SK-N-SH treated with all-trans-retinoic acid at 6 μM for 48 hours (cell line): ENCODE measurements around the gene ITGA3.

Source experiments
- ATAC-seq: fragments of 200-7000 bp; cut with Tn5 transposase; 3 replicates; pipeline ENCODE4 v1.9.1; 2020; ENCODE audit warnings: mild to moderate bottlenecking, moderate library complexity
- ARNTL ChIP-seq: fragments of 450-650 bp; formaldehyde crosslinking; IDR thresholded peaks from 2 replicates; pipeline ENCODE4 v1.5.0; 2020; ENCODE audit warnings: low read depth, mild to moderate bottlenecking, moderate library complexity, borderline replicate concordance
- BACH2 ChIP-seq: fragments of 250-450 bp; sonication (Bioruptor Pico); IDR thresholded peaks from 2 replicates; pipeline ENCODE4 v1.9.0; 2021; ENCODE audit warnings: mild to moderate bottlenecking, borderline replicate concordance
- CSDC2 ChIP-seq: fragments of 250-450 bp; sonication (Bioruptor Pico); IDR thresholded peaks from 2 replicates; pipeline ENCODE4 v1.5.0; 2020; ENCODE audit warnings: mild to moderate bottlenecking, moderate library complexity
- GLIS3 ChIP-seq: fragments of 250-450 bp; sonication (Bioruptor Pico); IDR thresholded peaks from 2 replicates; pipeline ENCODE4 v1.5.0; 2020; ENCODE audit warnings: mild to moderate bottlenecking, moderate library complexity
- ISL1 ChIP-seq: fragments of 250-450 bp; sonication (Bioruptor Pico); IDR thresholded peaks from 2 replicates; pipeline ENCODE4 v2.1.2; 2022; ENCODE audit warnings: mild to moderate bottlenecking, moderate library complexity
- OSR1 ChIP-seq: fragments of 250-450 bp; sonication (Bioruptor Pico); IDR thresholded peaks from 2 replicates; pipeline ENCODE4 v1.8.0; 2022; ENCODE audit warnings: moderate library complexity, mild to moderate bottlenecking, inconsistent platforms
- PPARA ChIP-seq: fragments of 250-450 bp; sonication (Bioruptor Pico); IDR thresholded peaks from 2 replicates; pipeline ENCODE4 v1.5.0; 2020; ENCODE audit warnings: mild to moderate bottlenecking, borderline replicate concordance
- RARB ChIP-seq: fragments of 250-450 bp; sonication (Bioruptor Pico); IDR thresholded peaks from 2 replicates; pipeline ENCODE4 v1.8.0; 2021; ENCODE audit warnings: mild to moderate bottlenecking, moderate library complexity
- SNAI2 ChIP-seq: fragments of 250-450 bp; sonication (Bioruptor Pico); IDR thresholded peaks from 2 replicates; pipeline ENCODE4 v1.5.0; 2020; ENCODE audit warnings: mild to moderate bottlenecking, moderate library complexity
- TCF4 ChIP-seq: fragments of 250-450 bp; sonication (Bioruptor Pico); IDR thresholded peaks from 2 replicates; pipeline ENCODE4 v1.8.0; 2021; ENCODE audit warnings: mild to moderate bottlenecking, moderate library complexity, borderline replicate concordance
- TOX ChIP-seq: fragments of 250-450 bp; sonication (Bioruptor Pico); IDR thresholded peaks from 2 replicates; pipeline ENCODE4 v1.8.0; 2021; ENCODE audit warnings: mild to moderate bottlenecking, moderate library complexity, borderline replicate concordance
- ZC3H10 ChIP-seq: fragments of 250-450 bp; sonication (Bioruptor Pico); IDR thresholded peaks from 2 replicates; pipeline ENCODE4 v1.5.1; 2021; ENCODE audit warnings: mild to moderate bottlenecking, moderate library complexity
- ZFP3 ChIP-seq: fragments of 250-450 bp; sonication (Bioruptor Pico); IDR thresholded peaks from 2 replicates; pipeline ENCODE4 v1.5.0; 2020; ENCODE audit warnings: mild to moderate bottlenecking, moderate library complexity
- ZFP30 ChIP-seq: fragments of 450-650 bp; formaldehyde crosslinking; IDR thresholded peaks from 2 replicates; pipeline ENCODE4 v1.5.0; 2022; ENCODE audit warnings: mild to moderate bottlenecking, moderate library complexity
- ZNF565 ChIP-seq: fragments of 450-650 bp; formaldehyde crosslinking; conservative IDR thresholded peaks from 2 replicates; pipeline ENCODE4 v1.5.0; 2020; ENCODE audit warnings: low read depth, mild to moderate bottlenecking, moderate library complexity
- ZNF8 ChIP-seq: fragments of 450-650 bp; formaldehyde crosslinking; IDR thresholded peaks from 2 replicates; pipeline ENCODE4 v1.5.0; 2020; ENCODE audit warnings: mild to moderate bottlenecking, moderate library complexity
- TF ChIP-seq, protein P1 (sequence below): fragments of 250-450 bp; sonication (Bioruptor Pico); IDR thresholded peaks from 2 replicates; pipeline ENCODE4 v1.8.0; 2021; ENCODE audit warnings: low read depth, mild to moderate bottlenecking, moderate library complexity, borderline replicate concordance
- TF ChIP-seq, protein P2 (sequence below): fragments of 250-450 bp; sonication (Bioruptor Pico); IDR thresholded peaks from 2 replicates; pipeline ENCODE4 v1.8.0; 2020; ENCODE audit warnings: mild to moderate bottlenecking, moderate library complexity, borderline replicate concordance
- TF ChIP-seq, protein P3 (sequence below): fragments of 250-450 bp; sonication (Bioruptor Pico); IDR thresholded peaks from 2 replicates; pipeline ENCODE4 v1.5.1; 2020; ENCODE audit warnings: low read depth, mild to moderate bottlenecking, moderate library complexity

Gene ITGA3

DNA sequence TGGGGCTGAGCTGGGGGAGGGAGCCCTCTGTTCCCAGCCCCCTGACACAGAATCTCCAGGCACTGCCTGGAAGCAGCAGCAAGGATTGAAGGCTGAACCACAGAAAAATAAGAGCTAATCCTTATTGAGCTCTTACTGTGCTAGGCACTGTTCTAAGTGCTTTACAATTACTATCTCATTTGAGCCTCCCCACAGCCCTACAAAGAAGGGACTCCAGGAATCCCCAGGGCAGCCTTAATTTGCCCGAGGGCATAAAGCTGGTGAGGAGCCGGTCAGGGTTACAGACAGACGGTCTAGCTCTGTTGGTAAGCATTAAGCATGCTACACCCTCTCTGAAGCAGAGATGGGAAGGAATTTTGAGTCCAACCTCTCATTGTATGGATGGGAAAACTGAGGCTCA is 67.0 kb downstream of the ITGA3 start:
- ATAC-seq: no peak
- TF ChIP-seq OSR1 (CRISPR knock-in tag) (no peak), ISL1 (no peak), CSDC2 (CRISPR knock-in tag) (no peak), ZC3H10 (CRISPR knock-in tag) (no peak), ZFP30 (no peak), ZNF565 (no peak), TOX (CRISPR knock-in tag) (no peak), ZNF8 (no peak), RARB (CRISPR knock-in tag) (no peak), BACH2 (CRISPR knock-in tag) (no peak), SNAI2 (no peak)
- TF ChIP-seq, protein P1, sequence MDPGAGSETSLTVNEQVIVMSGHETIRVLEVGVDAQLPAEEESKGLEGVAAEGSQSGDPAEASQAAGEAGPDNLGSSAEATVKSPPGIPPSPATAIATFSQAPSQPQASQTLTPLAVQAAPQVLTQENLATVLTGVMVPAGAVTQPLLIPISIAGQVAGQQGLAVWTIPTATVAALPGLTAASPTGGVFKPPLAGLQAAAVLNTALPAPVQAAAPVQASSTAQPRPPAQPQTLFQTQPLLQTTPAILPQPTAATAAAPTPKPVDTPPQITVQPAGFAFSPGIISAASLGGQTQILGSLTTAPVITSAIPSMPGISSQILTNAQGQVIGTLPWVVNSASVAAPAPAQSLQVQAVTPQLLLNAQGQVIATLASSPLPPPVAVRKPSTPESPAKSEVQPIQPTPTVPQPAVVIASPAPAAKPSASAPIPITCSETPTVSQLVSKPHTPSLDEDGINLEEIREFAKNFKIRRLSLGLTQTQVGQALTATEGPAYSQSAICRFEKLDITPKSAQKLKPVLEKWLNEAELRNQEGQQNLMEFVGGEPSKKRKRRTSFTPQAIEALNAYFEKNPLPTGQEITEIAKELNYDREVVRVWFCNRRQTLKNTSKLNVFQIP: no peak

DNA sequence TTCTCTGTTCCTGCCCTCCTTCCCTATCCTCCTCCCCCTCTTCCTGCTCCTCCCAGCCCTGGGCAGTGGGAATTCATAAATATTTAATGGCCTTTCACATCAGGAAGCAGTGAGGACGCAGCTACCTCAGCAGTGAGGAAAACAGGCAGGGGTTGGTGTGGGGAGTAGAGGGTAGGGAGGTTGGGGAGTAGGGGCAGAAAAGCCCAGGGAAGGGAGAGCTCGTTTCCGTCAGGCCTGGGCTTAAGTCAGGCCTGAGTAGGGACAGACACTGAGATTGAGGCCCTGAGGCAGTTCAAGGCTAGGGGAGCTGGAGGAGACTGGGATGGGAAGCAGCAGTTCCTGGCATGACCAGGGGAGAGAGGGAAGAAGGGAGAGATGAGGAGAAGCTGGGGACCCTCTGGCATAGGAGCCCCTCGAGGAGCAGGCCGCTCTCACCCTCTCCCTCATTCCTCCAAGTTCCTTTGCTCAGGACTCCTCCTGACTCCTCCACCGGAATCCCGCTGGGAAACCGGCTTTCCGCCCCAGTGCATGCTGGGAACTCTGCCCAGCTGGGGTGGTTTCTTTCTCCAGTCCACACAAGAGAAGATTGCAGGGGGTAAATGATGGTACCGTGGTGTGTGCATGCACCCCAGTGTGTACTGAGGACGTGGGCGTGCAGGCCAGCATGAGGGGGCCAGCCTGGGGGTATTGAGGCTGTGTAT is 67.9 kb downstream of the ITGA3 start:
- ATAC-seq: no peak; the same call in 2 of the 3 replicates
- TF ChIP-seq GLIS3 (CRISPR knock-in tag) (no peak), TCF4 (no peak), ZNF8 (no peak), ZFP30 (no peak), PPARA (no peak), CSDC2 (CRISPR knock-in tag) (no peak), ZFP3 (CRISPR knock-in tag) (no peak), TOX (CRISPR knock-in tag) (no peak), RARB (CRISPR knock-in tag) (no peak), OSR1 (CRISPR knock-in tag) (no peak), ARNTL (no peak), ISL1 (no peak)
- TF ChIP-seq, protein P2, sequence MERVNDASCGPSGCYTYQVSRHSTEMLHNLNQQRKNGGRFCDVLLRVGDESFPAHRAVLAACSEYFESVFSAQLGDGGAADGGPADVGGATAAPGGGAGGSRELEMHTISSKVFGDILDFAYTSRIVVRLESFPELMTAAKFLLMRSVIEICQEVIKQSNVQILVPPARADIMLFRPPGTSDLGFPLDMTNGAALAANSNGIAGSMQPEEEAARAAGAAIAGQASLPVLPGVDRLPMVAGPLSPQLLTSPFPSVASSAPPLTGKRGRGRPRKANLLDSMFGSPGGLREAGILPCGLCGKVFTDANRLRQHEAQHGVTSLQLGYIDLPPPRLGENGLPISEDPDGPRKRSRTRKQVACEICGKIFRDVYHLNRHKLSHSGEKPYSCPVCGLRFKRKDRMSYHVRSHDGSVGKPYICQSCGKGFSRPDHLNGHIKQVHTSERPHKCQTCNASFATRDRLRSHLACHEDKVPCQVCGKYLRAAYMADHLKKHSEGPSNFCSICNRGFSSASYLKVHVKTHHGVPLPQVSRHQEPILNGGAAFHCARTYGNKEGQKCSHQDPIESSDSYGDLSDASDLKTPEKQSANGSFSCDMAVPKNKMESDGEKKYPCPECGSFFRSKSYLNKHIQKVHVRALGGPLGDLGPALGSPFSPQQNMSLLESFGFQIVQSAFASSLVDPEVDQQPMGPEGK (CRISPR knock-in tag): no peak
- TF ChIP-seq, all 23 proteins: peak for 0

DNA sequence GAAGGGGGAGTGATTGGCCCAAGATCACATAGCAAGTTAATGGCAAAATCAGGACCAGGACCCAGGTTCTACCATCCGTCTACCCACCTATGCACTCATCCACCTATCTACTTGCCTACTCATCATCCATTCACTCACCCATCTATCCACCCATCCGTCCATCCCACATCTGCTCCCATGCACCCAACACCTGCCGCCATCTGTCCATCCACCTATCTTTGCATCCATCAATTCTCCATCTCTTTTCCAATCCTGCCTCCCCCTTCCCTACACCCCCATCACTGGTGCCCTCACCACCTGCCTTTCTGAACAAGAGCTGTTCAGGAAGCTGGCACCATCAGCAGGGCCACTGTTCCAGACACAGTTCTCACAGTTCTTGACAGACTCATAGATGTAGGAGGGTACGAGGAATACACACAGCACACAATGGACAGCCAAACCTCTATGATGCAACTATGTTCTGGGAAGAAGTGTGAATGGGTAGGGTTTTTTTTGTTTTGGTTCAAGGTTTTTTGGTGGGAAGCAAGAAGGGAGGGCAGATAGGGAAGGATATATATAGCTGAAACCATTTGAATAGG is 69.6 kb downstream of the ITGA3 start:
- TF ChIP-seq ZFP3 (CRISPR knock-in tag) (no peak), PPARA (no peak), RARB (CRISPR knock-in tag) (no peak), ISL1 (no peak), ZC3H10 (CRISPR knock-in tag) (no peak), SNAI2 (no peak), CSDC2 (CRISPR knock-in tag) (no peak)
- TF ChIP-seq, protein P1: no peak
- TF ChIP-seq, protein P3, sequence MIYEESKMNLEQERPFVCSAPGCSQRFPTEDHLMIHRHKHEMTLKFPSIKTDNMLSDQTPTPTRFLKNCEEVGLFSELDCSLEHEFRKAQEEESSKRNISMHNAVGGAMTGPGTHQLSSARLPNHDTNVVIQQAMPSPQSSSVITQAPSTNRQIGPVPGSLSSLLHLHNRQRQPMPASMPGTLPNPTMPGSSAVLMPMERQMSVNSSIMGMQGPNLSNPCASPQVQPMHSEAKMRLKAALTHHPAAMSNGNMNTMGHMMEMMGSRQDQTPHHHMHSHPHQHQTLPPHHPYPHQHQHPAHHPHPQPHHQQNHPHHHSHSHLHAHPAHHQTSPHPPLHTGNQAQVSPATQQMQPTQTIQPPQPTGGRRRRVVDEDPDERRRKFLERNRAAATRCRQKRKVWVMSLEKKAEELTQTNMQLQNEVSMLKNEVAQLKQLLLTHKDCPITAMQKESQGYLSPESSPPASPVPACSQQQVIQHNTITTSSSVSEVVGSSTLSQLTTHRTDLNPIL (CRISPR knock-in tag): no peak
- TF ChIP-seq, protein P2 (CRISPR knock-in tag): no peak
- ATAC-seq: no peak
